NCI-H146 (cell line): ENCODE results near the gene ZNF808.
"Not testable (repeated sequence)": the region's sequence is repeated elsewhere in the genome, so short reads cannot be mapped to it uniquely, and the experiment has no call there.

Experiments
- DNase-seq: peaks from one replicate; lab custom pipeline; 2025; lab: John Stamatoyannopoulos, UW

Gene ZNF808

DNA sequence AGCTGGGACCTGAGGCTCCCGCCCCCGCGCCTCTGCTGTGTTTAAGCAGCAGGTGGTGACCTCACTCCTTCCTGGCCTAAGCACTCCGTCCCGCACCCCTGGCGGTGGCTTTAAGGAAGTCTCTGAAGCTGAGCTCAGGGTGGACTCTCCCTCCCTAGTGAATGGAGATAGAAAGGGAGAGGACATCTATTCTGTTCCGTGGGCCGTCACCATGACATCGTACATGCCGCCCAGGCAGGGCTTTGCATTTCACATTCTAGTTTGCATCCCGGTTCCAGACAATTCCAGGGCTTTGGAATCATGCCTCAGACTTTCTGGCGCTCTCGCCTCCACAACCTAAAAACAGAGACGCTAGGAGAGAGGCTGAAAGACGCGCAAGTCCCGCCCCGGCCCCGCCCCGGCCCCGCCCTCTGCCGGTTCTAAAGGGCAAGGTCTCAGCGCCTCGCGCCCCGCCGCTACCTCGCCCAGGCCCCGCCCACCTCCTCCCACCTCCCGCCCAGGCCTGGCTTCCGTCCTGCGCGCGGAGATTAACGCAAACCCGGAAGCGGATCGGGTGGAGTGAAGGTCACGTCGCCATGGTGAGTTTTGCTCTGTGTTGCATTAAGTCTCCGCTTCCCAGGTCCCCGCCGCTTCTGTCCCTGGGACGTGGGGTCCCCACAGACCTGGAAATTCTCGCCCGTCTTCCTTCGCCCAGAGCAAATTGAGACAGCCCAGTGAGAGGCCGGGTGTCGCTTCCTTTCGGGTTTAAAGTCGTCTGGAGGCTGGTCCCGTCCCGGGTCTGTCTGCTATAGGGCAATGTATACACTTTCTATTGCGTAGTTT lies at the start of gene ZNF808:
Gene ZNF808, plus strand, starts transcription at position 535 of the 822 bp plus-strand sequence. CDS start 15,617 bp downstream, outside the sequence.
- DNase-seq: peak; percentile 96

DNA sequence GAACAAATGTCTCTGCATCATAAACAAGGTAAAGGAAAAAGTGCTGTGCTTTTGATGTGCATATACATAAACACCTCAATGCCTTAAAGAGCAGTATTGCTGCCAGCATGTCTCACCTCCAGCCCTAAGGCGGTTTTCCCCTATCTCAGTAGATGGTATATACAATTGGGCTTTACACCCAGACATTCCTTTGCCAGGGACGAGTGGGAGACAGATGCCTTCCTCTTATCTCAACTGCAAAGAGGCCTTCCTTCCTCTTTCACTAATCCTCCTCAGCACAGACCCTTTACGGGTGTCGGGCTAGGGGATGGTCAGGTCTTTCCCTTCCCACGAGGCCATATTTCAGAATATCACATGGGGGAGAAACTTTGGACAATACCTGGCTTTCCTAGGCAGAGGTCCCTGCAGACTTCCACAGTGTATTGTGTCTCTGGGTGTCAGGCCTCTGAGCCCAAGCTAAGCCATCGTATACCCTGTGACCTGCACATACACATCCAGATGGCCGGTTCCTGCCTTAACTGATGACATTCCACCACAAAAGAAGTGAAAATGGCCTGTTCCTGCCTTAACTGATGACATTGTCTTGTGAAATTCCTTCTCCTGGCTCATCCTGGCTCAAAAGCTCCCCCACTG lies 43.2 kb upstream of the ZNF808 start:
- not testable (repeated sequence) for DNase-seq

DNA sequence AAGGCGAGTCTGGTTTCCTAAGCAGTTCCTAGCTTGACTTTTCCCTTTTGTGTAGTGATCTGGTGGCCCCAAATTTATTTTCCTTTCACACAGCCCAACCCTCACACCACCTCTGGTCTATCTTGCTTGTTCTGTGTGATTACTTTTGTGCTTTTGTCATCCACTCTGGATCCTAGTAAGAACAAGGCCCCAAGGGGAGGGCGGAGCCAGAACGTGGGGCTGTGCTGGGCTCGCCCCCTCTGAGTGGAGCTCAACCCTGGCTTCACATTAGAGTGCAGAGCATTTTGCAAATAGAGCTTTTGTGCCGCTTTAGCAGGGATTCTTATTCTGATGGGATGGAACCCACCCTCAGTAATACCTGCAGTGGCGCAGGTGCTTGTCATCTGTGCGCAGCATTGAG lies 42.4 kb upstream of the ZNF808 start:
- DNase-seq: not testable (repeated sequence)

DNA sequence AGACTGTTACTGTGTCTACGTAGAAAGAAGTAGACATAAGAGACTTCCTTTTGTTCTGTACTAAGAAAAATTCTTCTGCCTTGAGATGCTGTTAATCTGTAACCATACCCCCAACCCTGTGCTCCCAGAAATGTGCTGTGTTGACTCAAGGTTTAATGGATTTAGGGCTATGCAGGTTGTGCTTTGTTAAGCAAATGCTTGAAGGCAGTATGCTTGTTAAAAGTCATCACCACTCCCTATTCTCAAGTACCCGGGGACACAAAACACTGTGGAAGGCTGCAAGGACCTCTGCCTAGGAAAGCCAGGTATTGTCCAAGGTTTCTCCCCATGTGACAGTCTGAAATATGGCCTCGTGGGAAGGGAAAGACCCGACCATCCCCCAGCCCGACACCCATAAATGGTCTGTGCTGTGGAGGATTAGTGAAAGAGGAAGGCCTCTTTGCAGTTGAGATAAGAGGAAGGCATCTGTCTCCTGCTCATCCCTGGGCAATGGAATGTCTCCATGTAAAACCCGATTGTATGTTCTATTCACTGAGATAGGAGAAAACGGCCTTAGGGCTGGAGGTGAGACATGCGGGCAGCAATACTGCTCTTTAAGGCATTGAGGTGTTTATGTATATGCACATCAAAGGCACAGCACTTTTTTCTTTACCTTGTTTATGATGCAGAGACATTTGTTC lies 41.8 kb upstream of the ZNF808 start:
- DNase-seq: not testable (repeated sequence)

DNA sequence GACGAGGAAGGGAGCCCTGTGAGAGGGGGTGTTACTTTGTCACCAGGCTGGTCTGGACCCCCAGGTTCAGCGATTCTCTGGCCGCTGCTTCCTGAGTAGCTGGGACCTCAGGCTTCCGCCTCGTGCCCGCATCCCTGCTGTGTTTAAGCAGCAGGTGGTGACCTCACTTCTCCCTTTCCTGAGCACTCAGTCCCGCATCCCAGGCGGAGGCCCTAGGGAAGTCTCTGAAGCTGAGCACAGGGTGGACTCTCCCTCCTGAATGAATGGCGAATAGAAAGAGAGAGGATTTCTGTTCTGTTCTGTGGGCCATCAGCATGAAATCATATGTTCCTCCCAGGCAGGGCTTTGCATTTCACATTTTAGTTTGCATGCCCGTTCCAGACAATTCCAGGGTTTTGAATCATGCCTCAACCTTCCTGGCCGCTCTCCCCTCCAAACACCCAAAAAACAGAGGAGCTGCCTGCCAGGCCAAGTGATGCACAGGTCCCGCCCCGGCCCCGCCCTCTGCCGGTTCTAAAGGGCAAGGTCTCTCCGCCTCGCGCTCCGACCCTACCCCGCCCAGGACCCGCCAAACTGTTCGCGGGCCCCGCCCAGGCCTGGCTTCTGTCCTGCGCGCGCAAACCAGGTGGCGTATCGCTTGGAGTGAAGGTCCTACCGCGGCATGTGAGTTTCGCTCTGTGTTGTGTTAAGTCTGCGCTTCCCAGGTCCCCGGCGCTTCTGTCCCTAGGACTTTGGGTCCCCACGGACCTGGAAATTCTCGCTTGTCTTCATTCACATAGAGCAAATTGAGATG lies 35.1 kb upstream of the ZNF808 start:
- DNase-seq: no peak

DNA sequence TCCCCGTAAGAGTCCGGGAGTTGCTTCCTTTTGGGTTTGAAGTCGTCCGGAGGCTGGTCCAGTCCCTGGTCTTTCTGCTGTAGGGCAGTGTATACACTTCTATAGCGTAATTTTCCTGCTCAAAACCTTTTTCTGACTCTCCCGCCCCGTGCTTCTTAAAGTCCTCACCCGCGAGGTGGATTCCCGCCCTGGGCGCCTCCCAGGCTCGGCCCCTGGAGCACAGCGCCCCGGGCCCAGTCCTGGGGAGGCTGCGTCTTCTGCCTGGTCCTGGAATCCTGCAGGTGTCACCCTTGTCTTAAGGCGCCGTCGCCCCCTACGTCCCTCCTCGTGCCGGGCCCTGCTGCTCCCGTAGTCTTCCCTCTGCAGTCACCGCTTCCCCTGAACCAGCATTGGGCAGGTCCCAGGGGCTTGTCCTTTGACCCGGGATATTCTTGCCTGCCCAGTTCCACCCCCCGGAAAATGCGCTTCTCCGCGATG lies 34.4 kb upstream of the ZNF808 start:
- DNase-seq: no peak

DNA sequence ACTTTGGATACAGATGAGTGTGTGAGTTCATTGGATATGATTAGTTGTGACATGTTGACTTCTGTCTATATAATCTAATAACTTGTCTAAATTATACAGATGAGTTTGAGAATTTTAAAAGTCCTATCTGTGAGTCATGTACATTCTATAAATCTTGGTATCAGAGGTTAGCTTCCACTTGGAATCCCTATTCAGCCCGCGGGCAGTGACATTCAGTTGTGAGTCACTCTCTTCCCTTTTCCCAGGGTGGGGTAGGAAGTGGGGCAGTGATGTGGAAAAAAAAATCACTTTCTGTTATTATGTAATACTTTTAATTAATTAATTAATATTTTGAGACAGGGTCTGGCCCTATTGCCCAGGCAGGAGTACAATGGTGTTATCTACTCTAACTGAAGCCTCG lies 33.0 kb upstream of the ZNF808 start:
- no peak for DNase-seq

DNA sequence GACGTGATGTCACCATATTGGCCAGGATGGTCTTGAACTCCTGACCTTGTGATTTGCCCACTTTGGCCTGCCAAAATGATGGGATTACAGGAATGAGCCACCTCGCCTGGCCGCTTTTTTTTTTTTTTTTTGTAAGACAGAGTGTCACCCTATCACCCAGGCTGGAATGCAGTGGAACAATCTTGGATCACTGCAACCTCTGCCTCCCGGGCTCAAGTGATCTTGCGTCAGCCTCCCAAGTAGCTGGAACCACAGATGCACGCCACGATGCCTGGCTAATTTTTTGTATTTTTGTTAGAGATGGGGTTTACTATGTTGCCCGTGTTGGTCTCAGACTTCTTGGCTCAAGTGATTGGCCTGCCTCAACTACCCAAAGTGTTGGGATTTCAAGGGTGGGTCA lies 28.9 kb upstream of the ZNF808 start:
- no peak for DNase-seq

DNA sequence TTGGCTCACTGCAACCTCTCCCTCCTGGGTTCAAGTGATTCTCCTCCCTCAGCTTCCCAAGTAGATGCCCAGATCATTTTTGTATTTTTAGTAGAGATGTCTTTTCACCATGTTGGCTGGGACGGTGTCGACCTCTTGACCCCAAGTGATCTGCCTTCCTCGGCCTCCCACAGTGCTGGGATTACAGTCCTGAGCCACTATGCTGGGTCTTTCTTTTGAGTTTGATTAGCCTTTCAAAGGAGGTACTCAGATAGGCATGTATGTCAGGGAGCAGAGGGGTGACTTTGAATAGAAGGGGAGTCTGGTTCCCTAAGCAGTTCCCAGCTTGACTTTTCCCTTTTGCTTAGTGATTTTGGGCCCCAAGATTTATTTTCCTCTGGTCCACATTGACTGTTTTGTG lies 27.0 kb upstream of the ZNF808 start:
- DNase-seq: not testable (repeated sequence)

DNA sequence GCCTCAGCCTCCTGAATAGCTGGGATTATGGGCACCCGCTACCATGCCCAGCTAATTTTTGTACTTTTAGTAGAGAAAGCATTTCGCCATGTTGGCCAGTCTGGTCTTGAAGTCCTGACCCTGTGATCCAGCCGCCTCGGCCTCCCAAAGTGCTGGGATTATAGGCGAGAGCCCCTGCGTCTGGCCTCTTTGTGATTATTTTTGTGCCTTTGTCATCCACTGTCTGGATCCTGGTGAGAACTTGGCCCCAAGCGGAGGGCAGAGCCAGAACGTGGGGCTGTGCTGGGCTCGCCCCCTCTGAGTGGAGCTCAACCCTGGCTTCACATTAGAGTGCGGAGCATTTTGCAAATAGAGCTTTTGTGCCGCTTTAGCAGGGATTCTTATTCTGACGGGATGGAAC lies 26.5 kb upstream of the ZNF808 start:
- not testable (repeated sequence) for DNase-seq

DNA sequence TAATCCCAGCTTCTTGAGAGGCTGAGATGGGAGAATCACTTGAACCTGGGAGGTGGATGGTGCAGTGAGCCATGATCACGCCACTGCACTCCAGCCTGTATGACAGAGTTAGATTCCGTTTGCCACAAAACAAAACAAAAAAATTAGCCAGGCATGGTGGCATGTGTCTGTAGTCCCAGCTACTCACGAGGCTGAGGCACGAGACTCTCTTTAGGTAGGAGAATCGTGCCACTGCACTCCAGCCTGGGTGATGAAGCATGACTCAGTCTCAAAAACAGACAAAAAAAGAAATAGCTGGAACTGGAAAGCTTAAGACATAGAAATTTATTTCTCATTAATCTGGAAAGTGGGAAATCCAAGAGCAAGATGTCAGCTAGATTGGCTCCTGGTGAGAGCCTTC lies 20.2 kb upstream of the ZNF808 start:
- no peak for DNase-seq

DNA sequence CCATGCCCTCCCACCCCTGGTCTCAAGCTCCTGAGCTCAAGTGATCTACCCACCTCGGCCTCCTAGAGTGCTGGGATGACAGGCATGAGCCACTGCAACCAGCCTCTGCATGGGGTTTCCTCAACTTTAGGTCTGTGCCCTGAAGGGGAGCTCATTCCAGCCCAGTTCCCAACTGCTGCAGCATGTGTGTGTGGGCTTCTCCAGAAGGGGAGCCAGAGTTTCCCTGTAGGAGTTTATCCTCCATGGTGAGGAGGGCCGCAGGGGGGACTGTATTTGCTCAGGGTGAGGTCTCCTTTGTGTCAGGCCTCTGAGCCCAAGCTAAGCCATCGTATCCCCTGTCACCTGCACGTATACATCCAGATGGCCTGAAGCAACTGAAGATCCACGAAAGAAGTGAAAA lies 11.3 kb upstream of the ZNF808 start:
- no peak for DNase-seq

DNA sequence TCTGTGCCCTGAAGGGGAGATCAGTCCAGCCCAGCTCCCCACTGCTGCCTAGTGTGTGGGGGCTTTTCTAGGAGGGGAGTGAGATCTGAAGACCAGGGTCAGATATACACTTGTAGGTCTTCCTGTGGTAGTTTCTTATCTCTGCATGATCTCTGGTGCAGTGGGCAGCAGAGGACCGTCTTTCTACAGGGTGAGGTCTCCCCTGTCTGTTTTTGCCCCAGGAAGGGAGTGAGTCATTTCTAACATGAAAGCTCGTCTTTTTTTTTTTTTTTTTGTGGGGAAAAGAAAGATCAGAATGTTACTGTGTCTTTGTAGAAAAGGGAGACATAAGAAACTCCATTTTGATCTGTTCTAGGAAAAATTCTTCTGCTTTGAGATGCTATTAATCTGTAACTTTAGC lies 8.8 kb upstream of the ZNF808 start:
- no peak for DNase-seq

DNA sequence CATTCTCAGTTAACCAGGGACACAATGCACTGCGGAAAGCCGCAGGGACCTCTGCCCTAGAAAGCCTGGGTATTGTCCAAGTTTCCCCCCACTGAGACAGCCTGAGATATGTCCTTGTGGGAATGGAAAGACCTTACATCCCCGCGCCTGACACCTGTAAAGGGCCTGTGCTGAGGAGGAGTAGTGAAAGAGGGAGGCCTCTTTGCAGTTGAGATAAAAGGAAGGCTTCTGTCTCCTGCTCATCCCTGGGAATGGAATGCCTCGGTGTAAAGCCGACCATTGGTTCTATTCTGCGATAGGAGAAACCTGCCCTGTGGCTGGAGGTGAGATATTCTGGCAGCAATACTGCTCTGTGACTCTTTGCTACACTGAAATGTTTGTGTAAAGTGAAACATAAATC lies 8.3 kb upstream of the ZNF808 start:
- DNase-seq: not testable (repeated sequence)

DNA sequence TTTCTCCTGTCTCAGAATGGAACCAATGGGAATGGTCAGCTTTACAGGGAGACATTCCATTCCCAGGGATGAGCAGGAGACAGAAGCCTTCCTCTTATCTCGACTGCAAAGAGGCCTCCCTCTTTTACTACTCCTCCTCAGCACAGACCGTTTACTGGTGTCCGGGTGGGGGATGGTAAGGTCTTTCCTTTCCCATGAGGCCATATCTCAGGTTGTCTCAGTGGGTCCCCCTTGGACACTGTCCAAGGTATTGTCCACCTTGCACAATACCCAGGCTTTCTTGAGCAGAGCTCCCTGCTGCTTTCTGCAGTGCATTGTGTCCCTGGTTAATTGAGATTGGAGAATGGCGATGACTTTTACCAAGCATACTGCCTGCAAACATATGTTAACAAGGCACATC lies 7.5 kb upstream of the ZNF808 start:
- DNase-seq: no peak

DNA sequence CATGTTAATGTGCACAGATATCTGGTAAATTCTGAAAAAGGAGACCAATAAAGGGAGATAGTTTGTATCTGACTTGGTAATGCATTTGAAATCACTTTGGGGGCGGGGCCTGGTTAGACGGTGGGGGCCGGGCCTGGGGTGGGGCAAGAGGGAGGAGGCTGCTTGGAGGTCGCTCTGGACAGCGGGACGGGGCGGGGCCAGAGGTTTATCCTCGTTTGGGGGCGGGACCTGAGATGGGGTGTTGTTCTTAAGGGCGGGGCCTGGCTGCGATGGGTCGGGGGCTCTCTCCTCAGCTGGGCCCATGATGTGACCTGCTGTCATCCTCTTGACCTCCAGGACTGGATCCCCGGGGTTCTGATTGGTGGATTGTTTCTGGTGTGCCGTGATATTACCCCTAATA lies 4.9 kb upstream of the ZNF808 start:
- no peak for DNase-seq

DNA sequence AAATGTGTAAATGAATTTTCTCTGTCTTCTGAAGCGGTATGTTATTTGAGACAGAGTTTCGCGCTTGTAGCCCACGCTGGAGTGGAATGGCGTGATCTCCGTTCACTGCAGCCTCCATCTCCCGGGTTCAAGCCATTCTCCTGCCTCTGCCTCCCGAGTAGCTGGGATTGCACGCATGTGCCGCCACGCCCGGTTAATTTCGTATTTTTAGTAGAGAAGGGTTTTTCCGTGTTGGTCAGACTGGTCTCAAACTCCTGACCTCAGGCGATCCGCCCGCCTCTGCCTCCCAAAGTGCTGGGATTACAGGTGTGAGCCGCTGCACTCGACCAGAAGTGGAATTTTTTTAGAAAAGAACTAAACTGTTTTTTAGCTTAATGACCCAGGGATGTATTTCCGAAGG lies 3.4 kb upstream of the ZNF808 start:
- no peak for DNase-seq

DNA sequence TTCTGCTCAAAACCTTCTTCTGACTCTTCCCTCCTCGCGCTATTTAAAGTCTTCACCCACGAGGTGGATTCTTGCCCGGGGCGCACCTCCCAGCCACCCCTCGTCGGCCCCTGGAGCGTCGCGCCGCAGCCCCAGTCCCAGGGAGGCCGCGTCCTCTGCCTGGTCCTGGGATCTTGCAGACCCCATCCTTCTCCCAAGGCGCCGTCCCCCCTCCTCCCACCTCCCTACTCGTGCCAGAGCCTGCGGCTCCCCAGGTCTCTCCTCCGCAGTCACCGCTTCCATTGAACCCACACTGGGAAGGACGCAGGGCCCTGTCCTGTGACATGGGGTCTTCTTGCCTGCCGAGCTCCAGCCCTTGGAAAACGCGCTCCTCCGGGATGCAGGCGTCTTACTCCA lies 486 bp downstream of the ZNF808 start:
- DNase-seq: peak; percentile 55

DNA sequence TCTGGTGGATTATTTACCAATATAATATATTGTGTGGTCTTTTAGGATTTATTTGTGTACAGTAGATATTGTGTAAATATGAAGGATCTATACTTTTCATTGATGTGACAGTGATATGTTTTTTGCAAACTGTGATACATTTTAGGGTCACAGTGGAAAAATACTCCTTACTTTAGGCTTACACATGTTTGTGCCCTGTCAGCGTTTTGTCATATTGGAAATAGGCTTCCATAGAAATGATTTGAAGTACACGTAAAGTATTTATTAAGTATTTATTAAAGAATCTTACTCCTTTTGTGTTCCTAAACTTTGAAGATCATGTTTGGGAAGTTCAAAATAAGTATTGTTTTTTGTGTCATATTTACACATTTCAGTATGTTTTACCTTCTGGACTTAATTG lies 5.0 kb downstream of the ZNF808 start:
- DNase-seq: no peak

DNA sequence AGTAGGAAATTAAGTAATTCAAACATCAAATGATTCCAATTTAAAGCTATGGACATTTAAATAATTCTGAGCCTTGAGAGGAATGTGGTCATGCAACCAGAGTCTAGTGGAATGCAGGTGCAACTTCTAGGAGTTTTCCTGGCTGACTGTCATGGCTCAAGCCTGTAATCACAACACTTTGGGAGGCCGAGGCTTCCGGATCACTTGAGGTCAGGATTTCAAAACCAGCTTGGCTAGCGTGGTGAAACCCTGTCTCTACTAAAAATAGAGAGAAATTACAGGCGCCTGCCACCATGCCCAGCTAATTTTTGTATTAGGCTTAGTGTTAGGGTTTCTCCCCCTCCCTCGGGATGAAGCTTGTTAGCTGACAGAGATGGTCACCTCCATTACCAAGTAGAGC lies 6.4 kb downstream of the ZNF808 start:
- no peak for DNase-seq

DNA sequence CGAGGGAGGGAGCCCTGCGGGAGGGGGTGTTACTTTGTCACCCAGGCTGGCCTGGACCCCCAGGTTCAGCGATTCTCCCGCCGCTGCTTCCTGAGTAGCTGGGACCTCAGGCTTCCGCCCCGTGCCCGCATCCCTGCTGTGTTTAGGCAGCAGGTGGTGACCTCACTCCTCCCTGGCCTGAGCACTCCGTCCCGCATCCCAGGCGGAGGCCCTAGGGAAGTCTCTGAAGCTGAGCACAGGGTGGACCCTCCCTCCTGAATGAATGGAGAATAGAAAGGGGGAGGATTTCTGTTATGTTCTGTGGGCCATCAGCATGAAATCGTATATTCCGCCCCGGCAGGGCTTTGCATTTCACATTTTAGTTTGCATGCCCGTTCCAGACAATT lies 7.9 kb downstream of the ZNF808 start:
- DNase-seq: not testable (repeated sequence)

DNA sequence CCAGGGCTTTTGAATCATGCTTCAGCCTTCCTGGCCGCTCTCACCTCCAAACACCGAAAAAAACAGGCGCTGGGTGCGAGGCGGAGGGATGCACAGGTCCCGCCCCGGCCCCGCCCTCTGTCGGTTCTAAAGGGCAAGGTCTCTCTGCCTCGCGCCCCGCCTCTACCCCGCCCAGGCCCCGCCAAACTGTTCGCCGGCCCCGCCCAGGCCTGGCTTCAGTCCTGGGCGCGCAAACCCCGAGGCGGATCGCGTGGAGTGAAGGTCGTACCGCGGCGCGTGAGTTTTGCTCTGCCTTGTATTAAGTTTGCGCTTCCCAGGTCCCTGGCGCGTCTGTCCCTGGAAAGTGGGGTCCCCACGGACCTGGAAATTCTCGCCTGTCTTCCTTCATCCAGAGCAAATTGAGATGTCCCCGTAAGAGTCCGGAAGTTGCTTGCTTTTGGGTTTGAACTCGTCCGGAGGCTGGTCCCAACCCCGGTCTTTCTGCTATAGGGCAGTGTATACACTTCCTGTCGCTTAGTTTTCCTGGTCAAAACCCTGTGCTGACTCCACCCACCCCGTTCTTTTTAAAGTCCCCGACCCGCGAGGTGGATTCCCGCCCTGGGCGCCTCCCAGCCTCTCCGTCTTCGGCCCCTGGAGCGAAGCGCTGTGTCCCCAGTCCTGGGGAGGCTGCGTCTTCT lies 8.4 kb downstream of the ZNF808 start:
- DNase-seq: no peak
